T-cell (primary cell): ENCODE results near the gene SOCS2. TPM values are rescaled to one million over a fixed set of nuclear protein-coding genes. Genes with fewer than 3 reads are reported as not detected.
"Not testable (repeated sequence)": the region's sequence is repeated elsewhere in the genome, so short reads cannot be mapped to it uniquely, and the experiment has no call there.

ENCODE experiments used
- ATAC-seq, 4 experiments: fragments of 200-7000 bp in 3 of 4; fragments of 150-1000 bp in 1 of 4; cut with Tn5 transposase; replicated peaks in 1 of 4; 1 replicate in 3 of 4; 2 replicates in 1 of 4; pipeline ENCODE4 v1.10.0; 2021; ENCODE audit warnings: moderate library complexity in 3 of 4, mild to moderate bottlenecking in 2 of 4, moderate number of reproducible peaks in 1 of 4
- CTCF ChIA-PET, 2 donors: fragments of 300-600 bp; sonication (Branson Sonifier 250); formaldehyde crosslinking; loops; one replicate each; lab custom pipeline; 2022; ENCODE audit warnings: antibody characterized with exemption in 2 of 2; lab: Charles Lee
- POLR2A ChIA-PET, 2 donors: fragments of 300-600 bp; sonication (Branson Sonifier 250); formaldehyde crosslinking; loops; one replicate each; lab custom pipeline; 2022; ENCODE audit warnings: antibody characterized with exemption in 2 of 2; lab: Charles Lee
- DNase-seq, 35 experiments: peaks; one replicate each; pipeline versions ENCODE4 v3.0.0 to v3.0.0-alpha.2; 2013 to 2023
- H3K27ac ChIP-seq: one replicate; pipeline ENCODE4 v1.5.1; 2013; ENCODE audit warnings: low read length
- H3K27me3 ChIP-seq, 2 experiments: replicated peaks in 1 of 2; 1 replicate in 1 of 2; 2 replicates in 1 of 2; pipeline versions ENCODE4 v1.6.1 to v1.7.0; 2013; ENCODE audit warnings: low read length in 1 of 2, mixed read lengths in 1 of 2; ENCODE audit not compliant: control insufficient read depth in 2 of 2, insufficient read depth in 2 of 2; ENCODE audit errors: extremely low read depth in 1 of 2
- H3K36me3 ChIP-seq, 2 donors: 1 replicate in 1 of 2; 2 replicates in 1 of 2; pipeline versions ENCODE4 v1.6.1 to v1.7.0; 2013; ENCODE audit warnings: low read length in 1 of 2; ENCODE audit not compliant: control insufficient read depth in 2 of 2, insufficient read depth in 1 of 2; ENCODE audit errors: extremely low read depth in 1 of 2
- H3K4me1 ChIP-seq, 2 experiments: 1 replicate in 1 of 2; 2 replicates in 1 of 2; pipeline versions ENCODE4 v1.6.1 to v1.7.0; 2013; ENCODE audit warnings: low read length in 2 of 2, mixed read lengths in 1 of 2; ENCODE audit not compliant: insufficient read depth in 2 of 2, control insufficient read depth in 1 of 2; ENCODE audit errors: extremely low read depth in 1 of 2
- H3K4me3 ChIP-seq, 2 donors: 1 replicate in 1 of 2; 2 replicates in 1 of 2; pipeline versions ENCODE4 v1.5.1 to v1.7.0; 2013; ENCODE audit warnings: mild to moderate bottlenecking in 2 of 2, low read length in 1 of 2, moderate library complexity in 1 of 2; ENCODE audit not compliant: control insufficient read depth in 1 of 2; ENCODE audit errors: extremely low read depth in 1 of 2
- H3K9me3 ChIP-seq: 2 replicates; pipeline ENCODE4 v1.7.0; 2013
- H3K27ac Mint-ChIP-seq, 2 donors: one replicate each; pipeline ENCODE4 v1.8.0; 2020 to 2021; ENCODE audit warnings: mild to moderate bottlenecking in 2 of 2, mixed read lengths in 2 of 2
- H3K27me3 Mint-ChIP-seq, 2 donors: one replicate each; pipeline ENCODE4 v1.8.0; 2021 to 2022; ENCODE audit warnings: mixed read lengths in 2 of 2
- H3K36me3 Mint-ChIP-seq: one replicate; pipeline ENCODE4 v1.8.0; 2021; ENCODE audit warnings: mixed read lengths
- H3K4me1 Mint-ChIP-seq, 3 donors: one replicate each; pipeline ENCODE4 v1.8.0; 2020 to 2022; ENCODE audit warnings: mixed read lengths in 3 of 3, mild to moderate bottlenecking in 1 of 3
- H3K4me3 Mint-ChIP-seq, 3 donors: one replicate each; pipeline ENCODE4 v1.8.0; 2020 to 2022; ENCODE audit warnings: mild to moderate bottlenecking in 3 of 3, mixed read lengths in 3 of 3, moderate library complexity in 3 of 3
- H3K9me3 Mint-ChIP-seq, 3 donors: one replicate each; pipeline ENCODE4 v1.8.0; 2020 to 2022; ENCODE audit warnings: mixed read lengths in 3 of 3
- WGBS: methylation state at CpG from one replicate; pipeline ENCODE4 v1.1.5; 2013; ENCODE audit warnings: missing lambda C conversion rate; ENCODE audit not compliant: insufficient coverage; 5-methylcytosine and 5-hydroxymethylcytosine counted together
- total RNA-seq, 35 experiments: library from RNA in 6 of 35; stranded (reverse) in 6 of 35; fragments of 120-200 nt in 1 of 35; gene quantifications; one replicate each; pipeline versions ENCODE4 v1.2.1 to v1.2.4 and lab custom pipeline; 2013 to 2026

SOCS2 gene
- total RNA-seq, 5 donors from 2014 or later (not counting 1 experiment from before 2014, with no cell fraction given): 20.3 to 37.6 (median 29.5) TPM

GRCh38 chr12:93625295-93625645 lies 52.8 kb downstream of the SOCS2 start:
- ATAC-seq, H3K27ac Mint-ChIP-seq, H3K4me3 ChIP-seq, CTCF ChIA-PET, DNase-seq, H3K9me3 Mint-ChIP-seq, H3K4me3 Mint-ChIP-seq, H3K4me1 Mint-ChIP-seq, H3K36me3 Mint-ChIP-seq, POLR2A ChIA-PET, H3K27me3 ChIP-seq, H3K9me3 ChIP-seq, H3K4me1 ChIP-seq, H3K27me3 Mint-ChIP-seq, H3K36me3 ChIP-seq, H3K27ac ChIP-seq: not testable (repeated sequence)
- WGBS: 100% methylated on average over 4 of the region's 8 CpGs

- POLR2A ChIA-PET: no interaction called here
- peaks cover 0 to 3% of the 10 kb centered on the region in 2 experiments for H3K27me3 ChIP-seq
- CTCF ChIA-PET: no interaction called here
- no peaks in the 10 kb centered on the region for H3K4me1 Mint-ChIP-seq
- H3K27ac Mint-ChIP-seq: no peak overlapping the region
- WGBS: 82% methylated on average over 3 of the region's 4 CpGs
- no peaks in the 10 kb centered on the region for H3K9me3 ChIP-seq
- H3K4me3 ChIP-seq: no peak overlapping the region
- no peak for ATAC-seq
- H3K4me3 Mint-ChIP-seq: no peak overlapping the region
- no peaks in the 10 kb centered on the region for H3K36me3 Mint-ChIP-seq
- H3K27ac ChIP-seq: no peak overlapping the region
- DNase-seq: no peak
- no peaks in the 10 kb centered on the region for H3K27me3 Mint-ChIP-seq
- no peaks in the 10 kb centered on the region for H3K36me3 ChIP-seq
- H3K4me1 ChIP-seq: no peaks in the 10 kb centered on the region
- H3K9me3 Mint-ChIP-seq: peaks cover 0 to 4% (median 0%) of the 10 kb centered on the region in 3 donors
Measured at GRCh38 chr12:93626160-93626559, 53.7 kb downstream of the SOCS2 start.

Other genes with a start within 250 kb of the SOCS2 start
- 10 to 100 TPM; 40.7 to 85.2 (median 46.0) TPM for gene NUDT4, start 194.8 kb upstream of the SOCS2 start, total RNA-seq
- gene UBE2N, start 130.7 kb upstream of the SOCS2 start, total RNA-seq: 10 to 100 TPM; 66.3 to 81.7 (median 79.2) TPM
- 10 to 100 TPM; 35.1 to 46.7 (median 40.4) TPM for gene MRPL42, start 105.2 kb upstream of the SOCS2 start, total RNA-seq
- 10 to 100 TPM; 11.2 to 19.3 (median 12.3) TPM for gene CRADD, start 104.7 kb downstream of the SOCS2 start, total RNA-seq